Measurements from ENCODE around the gene THBS4.

Gene THBS4

GRCh38 chr5:80048084-80048780, 13.1 kb downstream of the THBS4 start:
- no peak for DNase-seq (ENCODE audit: low read depth in 3 of 3)

DNA sequence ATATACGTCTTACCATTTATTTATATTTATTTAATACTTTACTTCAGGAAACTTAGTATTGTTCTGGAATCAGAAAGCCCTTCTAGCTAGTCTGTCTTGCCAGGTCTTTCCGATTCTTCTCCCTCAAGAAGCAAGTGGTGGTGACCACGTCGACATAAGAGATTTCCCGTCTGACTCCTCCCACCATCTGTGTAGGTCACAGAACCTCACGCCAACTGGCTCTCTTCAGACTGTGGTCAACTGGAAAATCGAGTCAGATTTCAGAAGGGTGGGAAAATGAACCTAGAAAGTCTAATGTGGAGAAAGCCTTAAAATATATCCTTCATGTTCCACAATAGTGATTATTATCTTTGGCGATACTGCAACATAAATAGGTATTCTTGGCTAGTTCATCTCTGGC, 17.3 kb downstream of the THBS4 start:
- no peak for DNase-seq (ENCODE audit: low read depth in 3 of 3)

GRCh38 chr5:80054682-80055081, 19.5 kb downstream of the THBS4 start:
- no peak for DNase-seq (ENCODE audit: low read depth in 3 of 3)

- no peak for DNase-seq (ENCODE audit: low read depth in 3 of 3)
Observed at GRCh38 chr5:80055491-80056170, 20.5 kb downstream of the THBS4 start.

DNA sequence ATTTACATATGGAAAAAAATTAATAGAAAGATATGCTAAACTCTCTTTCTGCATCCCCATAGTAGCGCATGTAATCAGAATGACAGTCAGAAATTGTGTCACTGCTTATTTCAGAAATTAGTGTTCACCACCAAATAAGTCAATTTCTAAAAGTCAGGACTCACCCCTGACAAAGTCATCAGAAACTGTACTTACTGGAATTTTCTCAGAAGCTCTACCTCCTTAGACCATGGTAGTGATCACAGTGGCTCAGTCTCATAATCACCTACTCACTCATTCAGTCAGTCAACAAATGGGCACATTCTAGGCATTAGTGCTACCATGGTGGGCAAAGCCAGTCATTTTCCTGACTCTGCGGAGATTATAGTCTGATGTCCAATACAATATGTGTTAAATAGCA, 22.0 kb downstream of the THBS4 start:
- no peak for DNase-seq (ENCODE audit: low read depth in 3 of 3)

DNA sequence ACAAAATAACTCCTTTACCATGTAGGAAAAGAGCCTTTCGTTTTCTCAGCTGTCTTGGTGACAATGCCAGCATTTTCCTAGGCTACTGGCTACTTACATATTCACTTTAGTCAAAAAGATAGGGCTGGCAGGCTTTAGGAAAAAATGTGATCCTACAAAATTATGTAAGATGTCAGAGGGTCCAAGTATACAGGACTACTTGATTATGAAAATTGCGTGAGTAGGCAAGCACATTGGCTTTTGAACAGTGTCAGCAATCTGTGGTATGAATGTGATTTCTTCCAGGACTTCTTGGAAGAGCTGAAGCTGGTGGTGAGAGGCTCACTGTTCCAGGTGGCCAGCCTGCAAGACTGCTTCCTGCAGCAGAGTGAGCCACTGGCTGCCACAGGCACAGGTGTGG, 22.8 kb downstream of the THBS4 start:
- no peak for DNase-seq (ENCODE audit: low read depth in 3 of 3)

DNA sequence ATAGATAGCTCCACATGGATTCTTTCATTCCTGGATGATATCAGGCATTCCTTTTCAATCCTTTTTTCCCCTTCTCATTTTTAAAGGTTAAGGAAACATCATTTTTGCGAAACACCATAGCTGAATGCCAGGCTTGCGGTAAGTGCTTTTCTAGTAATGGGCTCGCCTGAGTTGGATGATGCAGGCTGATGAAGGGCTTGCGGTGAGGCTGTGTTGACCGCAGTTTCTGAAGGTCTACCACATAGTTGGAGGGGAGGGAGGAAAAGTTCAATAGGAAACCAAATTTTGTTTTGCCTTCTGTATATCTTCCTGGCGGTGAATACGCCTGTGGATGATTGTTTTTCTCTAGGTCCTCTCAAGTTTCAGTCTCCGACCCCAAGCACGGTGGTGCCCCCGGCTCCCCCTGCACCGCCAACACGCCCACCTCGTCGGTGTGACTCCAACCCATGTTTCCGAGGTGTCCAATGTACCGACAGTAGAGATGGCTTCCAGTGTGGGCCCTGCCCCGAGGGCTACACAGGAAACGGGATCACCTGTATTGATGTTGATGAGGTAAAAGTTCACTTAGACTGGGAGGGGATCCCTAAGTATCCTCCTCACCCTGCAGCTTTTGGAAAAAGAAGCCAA, 24.3 kb downstream of the THBS4 start:
- DNase-seq (ENCODE audit: low read depth in 3 of 3), result no peak

GRCh38 chr5:80060966-80061365, 25.8 kb downstream of the THBS4 start:
- DNase-seq (ENCODE audit: low read depth in 3 of 3), result no peak

DNA sequence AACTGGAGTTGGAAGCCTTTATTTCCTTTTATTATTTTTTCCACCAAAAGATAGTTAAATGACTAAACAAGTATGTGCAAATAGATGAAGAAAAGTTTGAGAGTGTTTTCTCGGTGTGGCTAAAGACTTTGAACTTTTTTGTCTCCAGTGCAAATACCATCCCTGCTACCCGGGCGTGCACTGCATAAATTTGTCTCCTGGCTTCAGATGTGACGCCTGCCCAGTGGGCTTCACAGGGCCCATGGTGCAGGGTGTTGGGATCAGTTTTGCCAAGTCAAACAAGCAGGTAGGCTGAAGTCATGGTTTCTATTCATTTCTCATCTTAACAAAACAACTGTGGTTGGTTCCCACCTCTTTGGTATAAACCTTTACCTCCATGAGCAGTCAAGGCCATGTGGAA, 26.4 kb downstream of the THBS4 start:
- no peak for DNase-seq (ENCODE audit: low read depth in 3 of 3)

- no peak for DNase-seq (ENCODE audit: low read depth in 3 of 3)
Observed at GRCh38 chr5:80064124-80064523, 29.0 kb downstream of the THBS4 start.

- DNase-seq (ENCODE audit: low read depth in 3 of 3), result no peak
Observed at GRCh38 chr5:80067016-80067415, 31.9 kb downstream of the THBS4 start.

DNA sequence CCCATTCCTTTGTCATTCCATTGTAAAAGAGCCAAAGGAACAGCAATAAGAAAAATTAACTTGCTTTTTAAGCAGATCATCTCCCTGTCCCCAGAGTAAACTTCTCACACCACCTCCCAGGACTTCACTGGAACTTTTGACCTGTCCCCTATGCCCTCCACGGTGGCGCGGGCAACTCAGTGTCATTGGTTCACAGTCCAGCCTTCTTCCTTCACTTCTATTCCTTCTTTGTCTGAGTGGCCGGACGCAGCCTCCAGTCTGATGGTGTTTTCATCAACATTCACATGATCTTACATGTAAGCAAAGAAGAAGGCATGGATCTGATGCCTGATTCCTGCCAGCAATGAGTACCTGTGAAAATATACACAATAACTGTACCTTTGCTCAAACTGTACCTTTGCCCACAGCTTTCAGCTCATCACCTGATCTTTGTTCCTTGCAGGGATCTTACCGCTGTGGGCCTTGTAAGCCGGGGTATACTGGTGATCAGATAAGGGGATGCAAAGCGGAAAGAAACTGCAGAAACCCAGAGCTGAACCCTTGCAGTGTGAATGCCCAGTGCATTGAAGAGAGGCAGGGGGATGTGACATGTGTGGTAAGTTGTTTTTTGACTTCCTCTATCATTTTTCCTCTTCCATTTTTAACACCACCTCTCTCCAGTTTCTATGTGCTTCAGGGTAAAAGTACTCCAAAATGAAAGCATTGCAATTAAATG, 32.5 kb downstream of the THBS4 start:
- no peak for DNase-seq (ENCODE audit: low read depth in 3 of 3)

GRCh38 chr5:80068246-80068636, 33.1 kb downstream of the THBS4 start:
- no peak for DNase-seq (ENCODE audit: low read depth in 3 of 3)

DNA sequence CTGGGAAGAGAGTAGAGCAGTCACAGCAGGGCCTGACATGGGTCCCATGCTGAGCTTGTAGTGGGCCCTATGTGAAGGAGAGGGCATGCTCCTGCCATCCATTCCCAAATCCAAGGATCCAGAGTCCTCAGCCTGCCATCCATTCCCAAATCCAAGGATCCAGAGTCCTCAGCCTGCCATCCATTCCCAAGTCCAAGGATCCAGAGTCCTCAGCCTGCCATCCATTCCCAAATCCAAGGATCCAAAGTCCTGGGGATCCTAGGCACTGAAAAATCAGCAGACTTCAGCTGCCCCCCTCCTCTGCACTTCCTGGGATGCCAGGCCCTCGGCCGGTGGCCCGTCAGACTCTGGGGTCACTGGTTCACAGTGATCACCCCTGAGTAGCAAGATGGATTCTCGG, 33.6 kb downstream of the THBS4 start:
- no peak for DNase-seq (ENCODE audit: low read depth in 3 of 3)

GRCh38 chr5:80069251-80069800, 34.2 kb downstream of the THBS4 start:
- DNase-seq (ENCODE audit: low read depth in 3 of 3), result no peak

DNA sequence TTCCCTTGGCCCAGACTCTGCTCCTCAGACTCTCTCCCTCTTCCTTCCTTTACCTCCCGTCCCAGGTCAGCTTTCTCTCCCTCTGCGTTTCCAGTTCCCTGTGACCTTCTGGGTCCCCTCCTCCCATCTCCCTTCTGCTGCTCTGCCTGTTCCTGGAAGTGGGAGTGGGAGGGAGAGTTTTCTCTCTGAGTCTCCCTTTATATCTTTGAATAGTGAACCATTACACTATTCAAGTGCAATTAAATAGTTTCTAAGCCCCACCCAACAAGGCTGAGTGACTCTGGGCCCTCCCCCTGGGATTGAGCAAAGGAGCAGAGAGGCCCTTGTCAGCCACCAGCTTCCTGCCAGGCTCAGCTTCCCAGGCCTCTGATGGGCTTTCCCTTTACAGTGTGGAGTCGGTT, 34.8 kb downstream of the THBS4 start:
- no peak for DNase-seq (ENCODE audit: low read depth in 3 of 3)

DNA sequence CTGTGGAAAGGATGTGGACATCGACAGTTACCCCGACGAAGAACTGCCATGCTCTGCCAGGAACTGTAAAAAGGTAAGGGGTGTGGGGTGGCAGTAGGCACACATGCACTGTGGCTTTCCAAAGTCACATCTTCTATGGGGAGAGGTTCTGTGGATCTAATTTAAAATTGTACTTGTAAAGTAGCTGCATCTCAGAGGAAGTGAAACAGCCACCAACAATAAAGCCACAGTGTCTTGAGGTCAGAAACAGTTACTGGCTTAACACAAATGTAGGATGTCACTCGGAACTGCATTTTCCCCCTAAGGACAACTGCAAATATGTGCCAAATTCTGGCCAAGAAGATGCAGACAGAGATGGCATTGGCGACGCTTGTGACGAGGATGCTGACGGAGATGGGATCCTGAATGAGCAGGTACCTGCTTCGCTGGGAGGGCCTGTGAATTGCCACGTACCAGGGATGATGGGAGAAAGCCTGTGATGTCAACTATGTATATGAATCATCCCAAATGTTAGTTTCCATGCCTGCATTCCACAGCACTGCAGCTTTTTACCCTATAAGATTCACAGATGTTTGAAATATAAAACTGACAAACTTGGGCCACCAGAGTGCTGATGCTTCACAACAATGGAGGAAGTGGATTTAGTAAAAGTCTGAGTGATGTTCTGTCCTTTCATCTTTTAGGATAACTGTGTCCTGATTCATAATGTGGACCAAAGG, 35.3 kb downstream of the THBS4 start:
- no peak for DNase-seq (ENCODE audit: low read depth in 3 of 3)

GRCh38 chr5:80071510-80072021, 36.4 kb downstream of the THBS4 start:
- no peak for DNase-seq (ENCODE audit: low read depth in 3 of 3)

DNA sequence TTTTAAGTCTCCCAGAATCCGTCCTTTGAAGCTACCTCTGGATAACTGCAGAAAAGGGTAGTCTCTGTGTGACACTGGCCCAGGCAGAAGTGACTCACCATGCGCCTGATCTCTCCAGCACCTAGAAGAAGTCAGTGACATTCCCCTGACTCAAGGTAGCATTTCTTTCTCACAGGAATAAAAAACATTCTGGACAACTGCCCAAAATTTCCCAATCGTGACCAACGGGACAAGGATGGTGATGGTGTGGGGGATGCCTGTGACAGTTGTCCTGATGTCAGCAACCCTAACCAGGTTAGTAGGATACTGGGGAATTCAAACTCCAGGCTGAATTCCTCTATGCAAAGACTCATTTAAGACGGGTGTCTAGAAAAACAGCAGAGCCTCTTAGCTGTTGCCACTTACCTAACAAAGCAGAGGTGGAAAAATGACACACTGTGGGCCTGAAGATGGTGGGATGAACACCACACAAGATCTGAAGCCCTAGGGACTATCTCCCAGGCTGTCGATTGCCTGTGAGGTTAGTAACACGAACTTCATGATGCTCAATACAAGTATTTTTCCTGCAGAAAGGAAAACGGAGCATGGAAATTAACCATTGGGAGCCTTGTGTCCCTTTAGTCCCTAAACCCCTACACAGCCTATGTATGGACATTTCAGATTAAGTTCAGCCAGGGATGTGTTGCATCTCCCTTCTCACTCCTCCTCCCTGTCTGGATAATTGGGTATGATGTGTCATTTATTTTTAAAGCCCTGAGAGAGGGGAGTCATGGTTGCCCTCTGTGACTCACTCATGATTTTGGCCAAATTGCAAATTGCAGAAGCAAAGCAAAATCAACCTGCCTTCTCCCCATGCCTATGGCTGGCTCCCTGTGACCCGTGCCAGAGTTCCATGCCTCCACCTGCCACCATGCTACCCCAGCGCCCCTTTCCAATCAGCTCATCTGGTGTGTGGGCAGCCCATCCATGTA, 37.2 kb downstream of the THBS4 start:
- no peak for DNase-seq (ENCODE audit: low read depth in 3 of 3)
